GM12891 (cell line): ENCODE results near the gene BBS1.

Experiments used
- POLR2A ChIP-seq: IDR thresholded peaks from 2 replicates; pipeline ENCODE4 v1.6.1; 2011; ENCODE audit warnings: low read depth, low read length, control low read depth
- POLR2AphosphoS5 ChIP-seq: IDR thresholded peaks from 2 replicates; pipeline ENCODE4 v1.6.1; 2011; ENCODE audit warnings: low read depth, low read length, control low read depth
- SPI1 ChIP-seq: IDR thresholded peaks from 2 replicates; pipeline ENCODE4 v1.6.1; 2011; ENCODE audit warnings: low read depth, low read length, control low read depth

GRCh38 chr11:66523611-66524010 lies 13.2 kb downstream of the BBS1 start:
- TF ChIP-seq SPI1 (no peak), POLR2A (no peak), POLR2AphosphoS5 (no peak)
